NCI-H2107 treated with DMSO at 0.1 percent for 48 hours (cell line): ENCODE results near the gene ZSCAN31.
A peak's percentile ranks its signal among the peaks of the same experiment; 100 is the strongest.

Experiments used
- DNase-seq: peaks from one replicate; lab custom pipeline; 2025; ENCODE audit not compliant: unreplicated experiment; lab: John Stamatoyannopoulos, UW

Gene ZSCAN31

DNA sequence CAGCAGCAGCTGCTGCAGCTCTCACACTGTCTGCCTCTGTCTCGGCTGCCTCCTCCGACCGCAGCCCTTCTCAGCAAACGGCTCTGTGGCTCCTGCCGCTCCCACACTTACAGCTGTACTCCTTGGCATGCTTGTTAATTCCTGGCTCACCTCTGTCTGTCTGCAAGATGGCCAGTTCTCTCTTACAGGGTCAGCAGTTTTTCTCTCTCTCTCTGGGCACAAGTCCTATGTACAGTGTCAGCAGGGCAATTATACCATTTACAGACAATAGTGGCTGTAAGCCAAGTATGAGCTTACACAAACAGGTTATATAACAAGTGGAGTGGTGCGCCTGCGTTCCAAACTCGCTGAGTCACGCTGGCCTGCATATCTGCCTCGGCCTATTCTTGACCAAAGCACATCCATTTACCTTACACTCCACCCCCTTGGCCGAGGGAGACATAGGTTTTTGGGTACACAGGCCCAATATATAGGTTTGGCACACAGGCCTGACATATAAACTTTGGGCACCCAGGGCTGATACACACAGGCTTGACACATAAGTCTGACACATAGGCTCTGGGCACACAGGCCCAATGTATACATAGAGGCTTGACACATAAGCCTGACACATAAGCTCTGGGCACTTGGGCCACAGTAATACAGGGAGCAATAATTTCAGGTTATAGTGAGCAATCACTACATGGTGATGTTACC, 18.2 kb upstream of the ZSCAN31 start:
- no peak for DNase-seq

DNA sequence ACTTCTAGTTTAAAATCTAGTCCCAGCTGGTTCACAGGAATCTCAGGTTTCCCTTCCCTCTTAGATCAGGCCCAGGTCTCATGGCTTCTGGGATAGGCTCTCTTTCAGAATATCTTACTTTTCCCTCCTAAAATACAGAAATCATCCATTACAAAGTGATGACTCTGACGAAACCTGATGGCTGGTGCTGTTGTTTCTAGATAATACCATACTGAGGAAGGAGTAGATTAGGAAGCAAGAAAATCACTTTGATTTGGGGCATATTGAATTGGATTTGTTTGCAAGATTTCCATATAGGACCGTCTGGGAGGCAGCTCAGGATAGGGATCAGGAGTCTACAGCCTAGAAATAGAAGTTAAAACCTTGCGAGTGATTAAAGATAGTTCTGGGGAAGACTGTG, 17.4 kb upstream of the ZSCAN31 start:
- no peak for DNase-seq

DNA sequence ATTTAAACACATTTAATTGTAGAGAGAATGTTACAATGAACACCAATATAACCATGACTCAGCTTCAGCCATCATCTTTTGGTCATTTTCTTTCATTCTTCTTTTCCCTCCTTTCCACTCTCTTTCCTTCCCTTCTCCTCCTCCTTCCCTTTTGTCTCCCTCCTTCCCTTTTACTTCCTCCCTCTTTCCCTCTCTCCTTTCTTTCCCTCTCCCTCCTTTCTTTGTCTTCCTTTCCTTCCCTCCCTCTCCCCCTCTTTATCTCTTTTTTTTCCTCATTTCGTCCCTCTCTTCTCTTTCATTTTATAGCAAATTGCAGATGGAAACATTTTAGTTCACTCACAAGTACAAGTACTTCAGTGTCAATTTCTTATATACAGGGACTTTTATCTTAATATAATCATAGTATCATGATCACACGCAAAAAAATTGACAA, 15.6 kb upstream of the ZSCAN31 start:
- DNase-seq = no peak

DNA sequence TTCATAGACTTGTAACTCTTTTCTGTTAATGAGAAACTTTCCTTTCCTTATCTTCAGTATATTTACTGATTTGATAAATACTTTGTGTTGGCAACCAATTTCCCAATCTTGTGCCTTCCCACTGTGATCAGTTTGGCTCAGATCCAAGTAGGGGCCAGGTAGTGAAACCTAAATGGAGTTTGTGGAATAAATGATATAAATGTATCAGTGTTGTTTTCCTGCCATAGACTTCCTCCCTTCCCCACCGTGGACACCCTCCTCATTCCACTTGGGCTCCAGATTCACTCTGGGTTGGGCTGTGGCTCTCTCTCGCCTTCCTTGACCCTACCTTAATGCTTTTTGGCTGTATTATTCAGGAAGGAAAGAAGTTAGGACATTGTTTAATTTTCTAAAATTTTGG, 15.1 kb upstream of the ZSCAN31 start:
- DNase-seq = no peak

DNA sequence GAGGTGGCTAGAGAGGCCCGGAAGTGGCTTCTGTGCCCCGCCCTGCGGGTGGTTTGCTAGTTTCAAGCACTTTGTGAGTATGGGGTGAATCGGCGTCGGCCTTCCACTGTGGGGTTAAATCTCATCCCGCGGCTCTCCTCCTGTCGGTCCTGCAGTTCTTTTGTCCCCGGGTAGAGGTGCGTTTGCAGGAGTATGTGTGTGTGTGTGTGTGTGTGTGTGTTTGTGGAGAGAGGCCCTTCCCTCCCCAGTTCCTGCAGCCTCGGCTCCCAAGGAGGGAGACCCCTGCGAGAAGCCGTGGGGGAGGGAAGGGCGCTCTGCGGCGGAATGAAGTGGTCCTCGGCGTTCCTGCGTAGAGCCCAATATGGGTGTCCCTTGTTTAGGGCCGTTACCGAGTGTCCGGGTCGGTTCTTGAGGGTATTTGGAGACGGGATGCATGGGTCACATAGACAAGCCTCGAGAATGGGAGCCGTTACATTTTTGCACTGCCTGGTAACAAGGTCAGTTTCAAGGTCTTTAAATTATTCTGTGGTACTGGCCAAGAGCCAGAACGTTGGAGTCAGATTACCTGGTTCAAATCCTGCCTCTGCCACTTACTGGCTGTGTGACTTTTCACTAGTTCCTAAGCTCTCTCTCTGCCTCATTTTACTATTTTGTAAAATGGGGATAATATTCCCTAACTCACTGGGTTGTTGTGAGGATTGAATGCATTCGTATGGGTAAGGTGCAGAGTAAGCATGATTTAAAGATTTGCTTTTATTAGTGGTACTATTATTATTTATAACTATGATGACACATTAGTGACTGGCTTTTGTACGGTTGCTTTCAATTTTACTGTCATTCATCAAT, 14.2 kb upstream of the ZSCAN31 start, which contains the start of gene ZKSCAN3:
TSS of gene ZKSCAN3 (plus strand) at position 56 of the 846 bp plus-strand sequence. CDS start 9,640 bp downstream, outside the sequence.
- peak; percentile 46 for DNase-seq

DNA sequence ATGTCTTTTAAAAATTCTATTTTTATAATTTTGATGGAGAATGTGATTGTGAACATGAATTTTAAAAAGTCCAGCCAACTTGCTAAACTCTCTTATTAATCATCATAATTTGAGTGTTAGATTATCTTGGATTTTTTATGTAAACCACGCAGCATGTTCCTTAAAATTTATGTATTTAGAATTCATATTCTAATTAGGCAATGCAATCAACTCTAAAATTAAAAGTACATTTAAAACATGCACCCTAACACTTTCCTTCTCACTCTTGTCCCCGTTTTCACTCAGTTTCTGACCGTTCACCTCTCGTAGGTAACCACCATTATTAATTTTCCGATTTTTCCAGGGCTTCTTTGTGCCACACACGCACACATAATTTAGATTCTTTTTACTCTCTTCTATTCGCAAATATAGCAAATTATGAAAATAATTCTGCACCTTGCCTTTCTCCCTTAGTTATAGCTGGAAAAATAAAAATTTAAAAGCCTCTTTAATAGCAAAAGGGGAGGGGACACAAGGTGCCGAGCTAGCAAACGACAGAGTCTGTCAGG, 13.5 kb upstream of the ZSCAN31 start:
- DNase-seq = no peak

DNA sequence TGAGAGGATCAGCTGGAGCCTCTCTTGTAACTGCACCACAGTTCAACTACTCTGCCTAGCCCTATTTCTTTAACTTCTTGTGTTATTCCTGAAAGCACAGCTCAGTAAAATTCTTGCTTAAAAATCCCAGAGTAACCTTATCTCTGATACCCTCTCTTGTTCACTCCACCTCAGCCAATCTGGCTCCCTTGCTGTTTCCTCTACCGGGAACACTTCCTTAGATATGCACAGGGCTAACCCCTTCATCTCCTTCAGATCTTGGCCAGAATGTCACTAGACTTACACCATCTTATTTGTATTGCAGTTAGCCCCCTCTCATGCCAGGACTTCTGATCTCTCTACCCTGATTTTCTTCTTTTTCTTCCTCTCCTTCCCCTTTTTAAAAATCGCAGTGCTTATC, 11.2 kb upstream of the ZSCAN31 start:
- DNase-seq = no peak

DNA sequence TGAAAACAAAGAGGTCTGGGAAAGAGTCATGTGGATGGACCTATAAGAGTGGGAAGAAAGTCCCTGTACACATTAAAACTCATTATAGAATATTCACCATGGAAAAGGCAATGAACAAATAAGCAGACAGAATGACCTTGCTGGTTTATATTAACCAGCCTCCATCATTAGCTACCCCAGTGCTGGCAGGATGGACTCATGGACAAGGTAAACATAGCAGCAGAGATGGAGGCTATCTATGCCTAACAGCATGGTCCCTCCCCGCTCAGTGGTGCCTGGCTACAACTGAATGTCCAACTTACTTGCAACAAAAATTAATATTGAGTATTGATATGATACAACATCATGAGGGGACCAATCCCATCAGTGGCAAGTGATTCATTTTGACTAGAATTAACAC, 9.3 kb upstream of the ZSCAN31 start:
- no peak for DNase-seq

DNA sequence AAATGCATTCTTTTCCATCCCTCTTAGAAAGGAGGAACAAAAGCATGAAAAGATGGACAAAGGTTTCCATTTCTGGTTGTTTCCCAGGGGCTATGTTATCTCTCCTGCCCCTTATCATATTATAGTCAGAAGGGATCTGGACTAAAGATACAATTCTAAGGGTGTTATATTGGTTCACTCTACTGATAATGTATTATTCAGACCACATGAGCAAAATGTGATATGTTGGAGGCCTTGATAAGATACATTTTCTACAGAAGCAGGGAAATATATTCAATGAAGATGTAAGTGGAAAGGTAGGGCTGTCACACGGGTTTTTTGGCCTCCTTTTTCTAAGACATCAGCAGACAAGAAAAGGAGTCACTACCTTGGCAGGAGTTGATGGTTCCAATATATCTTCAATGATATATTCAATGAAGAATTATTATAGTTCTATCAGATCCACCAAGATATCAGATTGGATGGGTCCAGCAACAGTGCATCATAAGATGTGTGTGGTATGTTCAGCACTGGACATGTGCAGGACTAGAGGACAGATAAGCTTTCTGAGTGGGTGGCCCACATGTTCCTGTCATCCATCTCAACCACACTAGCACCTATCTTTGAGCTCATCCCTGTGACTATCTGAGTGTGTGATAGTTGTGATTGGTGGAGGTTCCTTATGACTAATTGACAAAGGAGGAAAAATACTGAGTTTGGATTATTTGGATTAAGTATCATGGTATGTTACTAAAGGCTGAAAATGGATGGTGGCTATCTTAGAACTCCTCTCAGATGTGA, 8.1 kb upstream of the ZSCAN31 start:
- DNase-seq = no peak

DNA sequence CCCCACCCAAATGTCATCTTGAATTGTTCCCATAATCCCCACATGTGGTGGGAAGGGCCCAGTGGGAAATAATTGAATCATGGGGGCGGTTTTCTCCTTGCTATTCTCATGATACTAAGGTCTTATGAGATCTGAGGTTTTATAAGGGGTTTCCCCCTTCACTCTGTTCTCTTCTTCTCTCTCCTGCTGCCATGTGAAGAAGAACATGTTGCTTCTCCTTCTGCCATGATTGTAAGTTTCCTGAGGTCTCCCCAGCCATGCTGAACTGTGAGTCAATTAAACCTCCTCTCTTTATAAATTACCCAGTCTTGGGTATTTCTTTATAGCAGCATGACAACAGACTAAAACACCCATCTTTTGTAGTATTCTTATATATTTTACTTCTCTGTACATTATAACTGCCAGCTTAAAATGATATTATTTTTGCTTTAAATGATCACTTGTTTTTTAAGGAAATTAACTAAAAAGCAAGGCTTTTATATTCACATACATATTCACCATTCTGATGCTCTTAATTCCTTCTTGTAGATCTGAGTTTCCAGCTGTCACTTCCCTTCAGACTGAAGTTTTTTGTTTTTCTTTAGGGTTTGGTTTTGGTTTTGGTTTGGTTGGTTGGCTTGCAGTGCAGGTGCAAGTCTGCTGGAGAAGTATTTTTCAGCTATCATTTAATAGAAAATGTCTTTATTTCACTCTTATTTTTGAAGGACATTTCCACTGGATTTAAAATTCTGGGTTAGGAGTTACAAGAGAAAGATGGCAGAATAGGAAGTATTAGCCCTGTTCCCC, 4.6 kb upstream of the ZSCAN31 start:
- DNase-seq = no peak

DNA sequence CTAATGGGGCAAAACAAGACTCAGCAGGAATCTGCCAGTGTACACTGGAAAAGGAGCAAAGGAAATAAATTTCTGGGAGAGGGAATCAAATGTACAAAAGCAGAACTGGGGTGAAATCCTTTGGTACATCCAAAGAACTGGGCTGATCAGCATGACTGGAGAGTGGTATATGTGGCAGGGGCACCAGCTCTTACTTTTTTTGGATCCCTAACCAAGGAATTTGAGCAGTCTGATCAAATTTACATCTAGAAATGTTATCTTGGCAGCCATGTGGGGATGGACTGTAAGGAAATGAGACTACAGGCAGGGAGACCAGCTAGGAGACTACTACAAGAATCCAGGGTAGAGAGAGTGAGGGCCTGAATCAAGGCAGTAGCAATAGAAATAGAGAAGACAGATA, 1.2 kb upstream of the ZSCAN31 start:
- DNase-seq = no peak

DNA sequence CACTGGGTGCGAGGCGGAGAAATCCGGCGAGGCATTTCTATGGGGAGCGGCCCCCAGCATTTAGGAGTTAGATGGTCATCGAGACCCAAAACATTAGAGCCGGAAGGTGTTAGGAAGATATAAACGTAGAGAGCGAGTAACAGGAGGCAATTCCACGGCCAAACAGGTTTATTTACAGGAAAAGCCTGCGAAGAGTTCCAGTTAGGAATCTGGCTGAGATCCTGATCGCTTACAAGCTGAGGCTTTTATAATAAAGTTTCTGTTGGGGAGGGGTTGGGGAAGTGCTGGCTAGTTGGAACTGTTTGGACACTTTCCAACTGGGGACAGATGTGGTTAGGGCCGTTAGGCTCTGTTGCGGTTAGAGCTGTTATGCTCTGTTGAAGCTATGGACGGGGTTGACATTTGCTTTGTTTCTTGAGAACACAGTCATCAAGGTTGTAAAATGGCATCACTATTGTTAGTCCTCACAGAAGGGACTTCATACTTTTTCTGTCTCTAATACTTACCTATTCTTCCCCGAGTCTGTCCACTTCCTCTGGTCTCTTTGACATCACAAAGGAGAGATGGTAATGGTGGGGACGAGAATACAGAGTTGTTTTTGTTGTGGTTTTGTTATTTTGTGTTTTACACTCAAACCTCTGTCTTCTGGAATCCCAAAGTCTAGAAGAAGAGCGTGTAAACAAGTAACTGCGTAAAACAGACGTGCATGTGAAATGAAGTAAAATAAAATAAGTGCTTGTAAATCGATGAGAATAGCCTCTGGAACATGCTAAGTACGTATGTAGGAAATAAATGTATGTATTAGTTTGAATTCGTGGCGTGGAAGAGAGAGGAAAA, 554 bp upstream of the ZSCAN31 start:
- DNase-seq = peak; percentile 22

DNA sequence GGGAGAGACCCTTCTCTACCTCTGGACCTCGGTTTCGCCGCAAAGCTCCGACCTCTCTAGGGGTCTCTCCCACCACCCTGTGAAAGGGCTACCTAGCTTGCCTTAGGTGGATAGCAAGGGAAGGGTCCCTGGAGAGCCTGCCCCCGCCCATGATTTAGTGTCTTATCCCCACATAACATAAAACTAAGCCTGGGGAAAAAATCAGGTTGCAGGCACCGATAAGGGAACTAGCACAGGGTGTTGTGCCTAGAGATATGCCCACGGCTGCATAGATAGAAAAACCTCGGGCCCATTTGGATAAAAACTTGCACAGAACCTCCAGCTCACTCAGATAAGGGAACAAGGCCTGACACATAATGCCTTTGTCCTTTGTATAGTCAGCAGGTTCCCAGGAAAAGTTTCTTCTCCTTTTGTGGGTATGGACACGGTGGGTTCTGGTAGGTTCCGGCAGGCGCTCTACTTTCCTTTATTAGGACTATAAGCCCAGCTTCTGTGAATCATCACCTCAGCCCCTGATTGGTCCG, 846 bp downstream of the ZSCAN31 start:
- DNase-seq = no peak

DNA sequence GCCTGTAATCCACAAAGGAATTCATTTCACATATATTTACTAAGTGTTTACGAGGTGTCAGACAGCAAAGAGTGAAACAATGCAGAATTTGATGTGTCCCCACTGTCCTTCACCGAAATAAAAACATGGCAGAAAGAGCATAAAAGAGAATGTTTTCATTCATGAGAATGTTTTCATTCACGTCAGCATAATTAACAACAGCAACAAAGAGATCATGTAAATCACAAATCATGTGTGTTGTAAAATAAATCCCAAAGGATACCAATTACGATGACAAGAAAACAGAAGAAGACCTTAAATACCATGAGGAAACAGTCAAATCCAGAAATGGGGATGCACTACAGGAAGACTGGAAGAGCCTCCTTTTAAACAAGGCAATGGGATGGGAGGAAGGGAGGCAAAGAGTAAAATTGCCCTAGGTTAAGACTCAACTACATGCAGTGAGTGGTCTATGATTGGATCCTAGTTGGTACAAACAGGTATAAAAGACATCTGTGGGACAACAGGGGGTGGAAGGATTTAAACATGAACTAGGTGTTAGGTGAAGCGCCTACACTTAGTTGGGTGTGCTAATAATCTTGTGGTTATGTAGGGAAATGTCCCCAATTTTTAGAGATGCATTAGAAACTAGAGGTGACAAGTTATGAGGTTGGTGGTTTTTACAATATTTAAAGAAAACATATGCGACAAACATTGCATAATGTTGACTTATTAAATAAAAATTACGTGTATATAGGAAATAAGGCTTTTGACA, 1.5 kb downstream of the ZSCAN31 start:
- DNase-seq = no peak

DNA sequence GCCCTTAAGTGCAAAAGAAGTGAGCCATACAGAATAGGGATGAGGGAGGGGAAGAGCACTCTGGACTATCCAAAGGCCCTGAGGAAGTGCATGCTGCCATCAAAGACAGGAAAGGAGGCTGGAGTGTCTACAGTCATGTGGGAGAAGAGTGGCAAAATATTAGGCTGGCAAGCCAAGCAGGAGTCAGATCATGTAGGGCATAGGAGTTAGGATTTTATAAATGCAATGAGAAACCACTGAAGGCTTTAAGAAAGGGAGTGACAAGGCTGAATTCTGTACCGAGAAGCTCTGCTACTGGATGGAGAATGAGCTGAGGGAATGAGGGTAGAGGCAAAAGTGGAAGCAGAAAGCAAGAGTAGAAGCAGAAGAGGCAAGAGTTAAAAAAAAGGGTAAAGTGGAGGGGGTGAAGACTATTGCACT, 2.3 kb downstream of the ZSCAN31 start:
- no peak for DNase-seq

DNA sequence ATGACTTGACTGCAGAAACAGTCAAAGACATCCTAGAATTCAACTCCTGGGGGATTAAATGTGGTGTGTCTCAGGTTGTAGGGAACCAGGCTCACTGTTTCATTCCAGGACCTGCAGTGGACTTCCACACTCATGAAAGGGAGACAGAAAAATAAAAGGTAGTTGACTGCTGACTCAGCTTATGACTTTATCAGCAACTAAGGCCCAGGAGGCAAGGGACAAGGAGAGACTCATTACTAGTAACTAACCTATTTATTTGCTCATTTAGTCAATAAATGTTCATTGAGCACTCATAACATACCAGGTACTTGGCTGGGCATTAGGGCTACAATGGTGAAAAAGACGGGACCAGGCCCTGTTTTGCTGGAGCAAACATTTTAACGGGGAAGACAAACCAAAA, 2.9 kb downstream of the ZSCAN31 start:
- no peak for DNase-seq

DNA sequence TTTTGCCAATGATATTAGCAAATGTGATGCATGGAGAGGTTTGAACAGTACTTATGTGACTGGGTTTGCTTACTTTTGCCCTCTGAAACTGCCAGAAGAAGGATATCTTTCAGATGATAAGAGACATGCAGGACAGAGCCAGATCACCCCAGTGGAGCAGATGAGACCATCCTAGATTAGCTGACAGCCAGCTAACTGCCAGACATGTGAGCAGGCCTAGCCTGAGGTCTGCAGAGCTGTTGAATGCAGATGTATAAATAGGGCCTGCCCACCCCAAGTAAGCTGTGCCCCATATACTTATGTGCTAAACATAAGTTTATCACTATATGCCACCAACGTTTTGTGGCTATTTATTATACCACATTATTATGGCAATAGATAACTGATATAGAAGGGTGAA, 5.9 kb downstream of the ZSCAN31 start:
- no peak for DNase-seq

DNA sequence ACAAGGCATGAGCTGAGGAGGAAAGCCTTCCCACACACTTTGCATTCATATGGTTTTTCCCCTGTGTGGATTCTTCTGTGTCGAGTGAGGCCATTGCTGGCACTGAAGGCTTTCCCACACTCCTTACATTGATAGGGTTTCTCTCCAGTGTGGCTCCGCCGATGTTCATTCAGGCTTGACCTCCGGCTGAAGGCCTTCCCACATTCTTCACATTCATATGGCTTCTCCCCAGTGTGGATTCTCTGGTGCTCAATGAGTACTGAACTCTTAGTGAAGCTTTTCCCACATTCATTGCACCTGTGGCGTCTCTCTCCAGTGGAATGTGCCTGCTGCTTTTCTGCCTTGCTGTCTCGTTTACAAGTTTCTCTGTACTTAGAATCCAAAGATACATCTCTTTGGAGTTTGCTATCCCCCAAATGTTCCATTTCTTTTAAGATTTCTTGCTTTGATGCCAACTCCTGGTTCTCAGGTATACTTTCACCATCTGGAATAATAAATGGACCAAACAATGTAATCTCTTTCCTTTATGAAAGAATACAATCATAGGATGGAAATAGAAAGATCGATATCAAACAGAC, 9.5 kb downstream of the ZSCAN31 start:
- DNase-seq = no peak
